GM12878 (cell line): ENCODE results near the gene BCAS3. TPM values are rescaled to one million over a fixed set of nuclear protein-coding genes. Genes with fewer than 3 reads are reported as not detected.

Experiments
- ATF7 ChIP-seq: fragments of 450-650 bp; IDR thresholded peaks from 2 replicates; pipeline ENCODE4 v1.6.1; 2016; ENCODE audit warnings: low read depth, mild to moderate bottlenecking
- BHLHE40 ChIP-seq, 2 experiments: fragments of 450-650 bp in 1 of 2; IDR thresholded peaks; 2 replicates each; pipeline ENCODE4 v1.6.1; 2011 to 2017; ENCODE audit warnings: low read depth in 2 of 2, borderline replicate concordance in 1 of 2, improper control_type of control experiment in 1 of 2, low read length in 1 of 2, mild to moderate bottlenecking in 1 of 2
- CHD2 ChIP-seq: IDR thresholded peaks from 2 replicates; pipeline ENCODE4 v1.6.1; 2011; ENCODE audit warnings: low read depth, low read length, improper control_type of control experiment, borderline replicate concordance
- HDAC2 ChIP-seq: fragments of 200-600 bp; sonication (generic); IDR thresholded peaks from 2 replicates; pipeline ENCODE4 v1.6.1; 2017
- KAT2A ChIP-seq: conservative IDR thresholded peaks from 2 replicates; pipeline ENCODE4 v1.6.1; 2011; ENCODE audit warnings: low read depth, low read length; ENCODE audit not compliant: control insufficient read depth
- POU2F2 ChIP-seq: IDR thresholded peaks from 3 replicates; pipeline ENCODE4 v1.6.1; 2011; ENCODE audit warnings: low read depth, mild to moderate bottlenecking, low read length, borderline replicate concordance
- RCOR1 ChIP-seq: conservative IDR thresholded peaks from 2 replicates; pipeline ENCODE4 v1.6.1; 2012; ENCODE audit warnings: low read depth, low read length, improper control_type of control experiment
- SIX5 ChIP-seq: IDR thresholded peaks from 2 replicates; pipeline ENCODE4 v1.6.1; 2011; ENCODE audit warnings: mild to moderate bottlenecking, low read depth, low read length, moderate library complexity; ENCODE audit not compliant: severe bottlenecking
- SMARCA5 ChIP-seq: fragments of 450-650 bp; IDR thresholded peaks from 2 replicates; pipeline ENCODE4 v1.6.1; 2017; ENCODE audit warnings: mild to moderate bottlenecking
- SMC3 ChIP-seq: IDR thresholded peaks from 2 replicates; pipeline ENCODE4 v1.6.1; 2011; ENCODE audit warnings: low read length, improper control_type of control experiment, borderline replicate concordance
- SRF ChIP-seq, 2 experiments: IDR thresholded peaks; 2 replicates each; pipeline ENCODE4 v1.6.1; 2011; ENCODE audit warnings: low read depth in 2 of 2, low read length in 2 of 2, mild to moderate bottlenecking in 1 of 2, moderate library complexity in 1 of 2
- polyA plus RNA-seq, 11 experiments: library from polyadenylated mRNA; depleted of rRNA in 4 of 11; unstranded in 6 of 11; stranded (reverse) in 5 of 11; fragments of >200 nt; fragmentation: Nextera tagmentation in 4 of 11; fragmentation: Illumina TruSeq in 1 of 11; extraction: Ambion mirVana in 4 of 11; extraction: Trizol in 1 of 11; gene quantifications; 1 replicate in 1 of 11; 2 replicates in 10 of 11; pipeline versions ENCODE4 v1.2.1 to v1.2.3, GENCODE V29; 2011 to 2016; ENCODE audit warnings: inconsistent platforms in 2 of 11, missing spikeins in 2 of 11, low read depth in 1 of 11
- total RNA-seq, 4 experiments: library from RNA; depleted of rRNA in 3 of 4; stranded (reverse); fragments of >200 nt in 3 of 4; fragmentation: Illumina TruSeq in 1 of 4; extraction: Trizol in 1 of 4; gene quantifications; 2 replicates each; pipeline versions ENCODE4 v1.2.1 to v1.2.3, GENCODE V29; 2013 to 2021
- TF ChIP-seq, protein P1 (sequence below): IDR thresholded peaks from 2 replicates; pipeline ENCODE4 v1.6.1; 2012; ENCODE audit warnings: mild to moderate bottlenecking, low read depth, low read length
- TF ChIP-seq, protein P2 (sequence below), 3 experiments: IDR thresholded peaks in 2 of 3; conservative IDR thresholded peaks in 1 of 3; 2 replicates each; pipeline ENCODE4 v1.5.1; 2011; ENCODE audit warnings: low read depth in 3 of 3, low read length in 3 of 3, mild to moderate bottlenecking in 3 of 3, control low read depth in 2 of 3, moderate library complexity in 2 of 3, inconsistent platforms in 1 of 3, mixed read lengths in 1 of 3; ENCODE audit not compliant: control insufficient read depth in 2 of 3, insufficient read depth in 1 of 3; ENCODE audit errors: extremely low read depth in 1 of 3
- TF ChIP-seq, protein P3 (sequence below): fragments of 150-350 bp; IDR thresholded peaks from 2 replicates; pipeline ENCODE4 v1.6.1; 2016; ENCODE audit warnings: low read depth, low read length

Gene BCAS3
- total and polyA plus RNA-seq, 10 of the 15 experiments (the other 5 are each of a cell fraction or from before 2014, with no cell fraction given) = 2.1 to 11.0 (median 6.6) TPM

DNA sequence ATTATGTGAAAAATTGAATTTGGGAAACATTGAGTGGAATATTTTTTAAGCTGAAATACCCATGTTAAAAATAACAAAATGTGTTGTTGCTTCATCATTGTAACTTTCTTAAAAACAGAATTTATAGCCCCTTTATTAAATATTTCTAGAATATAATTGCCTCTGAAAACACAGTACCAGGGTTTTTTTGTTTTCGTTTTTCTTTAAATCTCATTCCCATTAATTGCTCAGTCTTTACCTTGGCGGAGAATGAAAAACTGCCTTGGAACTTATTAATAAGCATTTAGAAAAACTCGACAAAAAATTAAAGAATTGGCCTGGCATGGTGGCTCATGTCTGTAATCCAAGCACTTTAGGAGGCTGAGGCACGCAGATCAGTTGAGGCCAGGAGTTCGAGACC, 526.8 kb downstream of the BCAS3 start (continued):
- TF ChIP-seq, protein P1, sequence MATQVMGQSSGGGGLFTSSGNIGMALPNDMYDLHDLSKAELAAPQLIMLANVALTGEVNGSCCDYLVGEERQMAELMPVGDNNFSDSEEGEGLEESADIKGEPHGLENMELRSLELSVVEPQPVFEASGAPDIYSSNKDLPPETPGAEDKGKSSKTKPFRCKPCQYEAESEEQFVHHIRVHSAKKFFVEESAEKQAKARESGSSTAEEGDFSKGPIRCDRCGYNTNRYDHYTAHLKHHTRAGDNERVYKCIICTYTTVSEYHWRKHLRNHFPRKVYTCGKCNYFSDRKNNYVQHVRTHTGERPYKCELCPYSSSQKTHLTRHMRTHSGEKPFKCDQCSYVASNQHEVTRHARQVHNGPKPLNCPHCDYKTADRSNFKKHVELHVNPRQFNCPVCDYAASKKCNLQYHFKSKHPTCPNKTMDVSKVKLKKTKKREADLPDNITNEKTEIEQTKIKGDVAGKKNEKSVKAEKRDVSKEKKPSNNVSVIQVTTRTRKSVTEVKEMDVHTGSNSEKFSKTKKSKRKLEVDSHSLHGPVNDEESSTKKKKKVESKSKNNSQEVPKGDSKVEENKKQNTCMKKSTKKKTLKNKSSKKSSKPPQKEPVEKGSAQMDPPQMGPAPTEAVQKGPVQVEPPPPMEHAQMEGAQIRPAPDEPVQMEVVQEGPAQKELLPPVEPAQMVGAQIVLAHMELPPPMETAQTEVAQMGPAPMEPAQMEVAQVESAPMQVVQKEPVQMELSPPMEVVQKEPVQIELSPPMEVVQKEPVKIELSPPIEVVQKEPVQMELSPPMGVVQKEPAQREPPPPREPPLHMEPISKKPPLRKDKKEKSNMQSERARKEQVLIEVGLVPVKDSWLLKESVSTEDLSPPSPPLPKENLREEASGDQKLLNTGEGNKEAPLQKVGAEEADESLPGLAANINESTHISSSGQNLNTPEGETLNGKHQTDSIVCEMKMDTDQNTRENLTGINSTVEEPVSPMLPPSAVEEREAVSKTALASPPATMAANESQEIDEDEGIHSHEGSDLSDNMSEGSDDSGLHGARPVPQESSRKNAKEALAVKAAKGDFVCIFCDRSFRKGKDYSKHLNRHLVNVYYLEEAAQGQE = no peak
- TF ChIP-seq ATF7 (no peak), SMARCA5 (no peak), SMC3 (no peak), SRF (IDR thresholded peaks at IDR 0.05; ENCODE audit: low read depth in 2 of 2, low read length in 2 of 2) (no peak), BHLHE40 (IDR thresholded peaks at IDR 0.05; ENCODE audit: borderline replicate concordance in 1 of 2, low read depth in 2 of 2, low read length in 1 of 2) (no peak), HDAC2 (no peak), SIX5 (no peak), CHD2 (no peak), RCOR1 (no peak), KAT2A (no peak), POU2F2 (no peak)
- TF ChIP-seq, protein P2, sequence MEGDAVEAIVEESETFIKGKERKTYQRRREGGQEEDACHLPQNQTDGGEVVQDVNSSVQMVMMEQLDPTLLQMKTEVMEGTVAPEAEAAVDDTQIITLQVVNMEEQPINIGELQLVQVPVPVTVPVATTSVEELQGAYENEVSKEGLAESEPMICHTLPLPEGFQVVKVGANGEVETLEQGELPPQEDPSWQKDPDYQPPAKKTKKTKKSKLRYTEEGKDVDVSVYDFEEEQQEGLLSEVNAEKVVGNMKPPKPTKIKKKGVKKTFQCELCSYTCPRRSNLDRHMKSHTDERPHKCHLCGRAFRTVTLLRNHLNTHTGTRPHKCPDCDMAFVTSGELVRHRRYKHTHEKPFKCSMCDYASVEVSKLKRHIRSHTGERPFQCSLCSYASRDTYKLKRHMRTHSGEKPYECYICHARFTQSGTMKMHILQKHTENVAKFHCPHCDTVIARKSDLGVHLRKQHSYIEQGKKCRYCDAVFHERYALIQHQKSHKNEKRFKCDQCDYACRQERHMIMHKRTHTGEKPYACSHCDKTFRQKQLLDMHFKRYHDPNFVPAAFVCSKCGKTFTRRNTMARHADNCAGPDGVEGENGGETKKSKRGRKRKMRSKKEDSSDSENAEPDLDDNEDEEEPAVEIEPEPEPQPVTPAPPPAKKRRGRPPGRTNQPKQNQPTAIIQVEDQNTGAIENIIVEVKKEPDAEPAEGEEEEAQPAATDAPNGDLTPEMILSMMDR (IDR thresholded peaks at IDR 0.05 in 2 of 3, conservative IDR thresholded peaks at IDR 0.05 in 1 of 3; ENCODE audit: control insufficient read depth in 2 of 3, extremely low read depth in 1 of 3, insufficient read depth in 1 of 3, low read depth in 3 of 3, low read length in 3 of 3) = no peak
- TF ChIP-seq, protein P3, sequence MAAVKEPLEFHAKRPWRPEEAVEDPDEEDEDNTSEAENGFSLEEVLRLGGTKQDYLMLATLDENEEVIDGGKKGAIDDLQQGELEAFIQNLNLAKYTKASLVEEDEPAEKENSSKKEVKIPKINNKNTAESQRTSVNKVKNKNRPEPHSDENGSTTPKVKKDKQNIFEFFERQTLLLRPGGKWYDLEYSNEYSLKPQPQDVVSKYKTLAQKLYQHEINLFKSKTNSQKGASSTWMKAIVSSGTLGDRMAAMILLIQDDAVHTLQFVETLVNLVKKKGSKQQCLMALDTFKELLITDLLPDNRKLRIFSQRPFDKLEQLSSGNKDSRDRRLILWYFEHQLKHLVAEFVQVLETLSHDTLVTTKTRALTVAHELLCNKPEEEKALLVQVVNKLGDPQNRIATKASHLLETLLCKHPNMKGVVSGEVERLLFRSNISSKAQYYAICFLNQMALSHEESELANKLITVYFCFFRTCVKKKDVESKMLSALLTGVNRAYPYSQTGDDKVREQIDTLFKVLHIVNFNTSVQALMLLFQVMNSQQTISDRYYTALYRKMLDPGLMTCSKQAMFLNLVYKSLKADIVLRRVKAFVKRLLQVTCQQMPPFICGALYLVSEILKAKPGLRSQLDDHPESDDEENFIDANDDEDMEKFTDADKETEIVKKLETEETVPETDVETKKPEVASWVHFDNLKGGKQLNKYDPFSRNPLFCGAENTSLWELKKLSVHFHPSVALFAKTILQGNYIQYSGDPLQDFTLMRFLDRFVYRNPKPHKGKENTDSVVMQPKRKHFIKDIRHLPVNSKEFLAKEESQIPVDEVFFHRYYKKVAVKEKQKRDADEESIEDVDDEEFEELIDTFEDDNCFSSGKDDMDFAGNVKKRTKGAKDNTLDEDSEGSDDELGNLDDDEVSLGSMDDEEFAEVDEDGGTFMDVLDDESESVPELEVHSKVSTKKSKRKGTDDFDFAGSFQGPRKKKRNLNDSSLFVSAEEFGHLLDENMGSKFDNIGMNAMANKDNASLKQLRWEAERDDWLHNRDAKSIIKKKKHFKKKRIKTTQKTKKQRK = no peak
